ENCODE measurements around the gene STX8.

DNA sequence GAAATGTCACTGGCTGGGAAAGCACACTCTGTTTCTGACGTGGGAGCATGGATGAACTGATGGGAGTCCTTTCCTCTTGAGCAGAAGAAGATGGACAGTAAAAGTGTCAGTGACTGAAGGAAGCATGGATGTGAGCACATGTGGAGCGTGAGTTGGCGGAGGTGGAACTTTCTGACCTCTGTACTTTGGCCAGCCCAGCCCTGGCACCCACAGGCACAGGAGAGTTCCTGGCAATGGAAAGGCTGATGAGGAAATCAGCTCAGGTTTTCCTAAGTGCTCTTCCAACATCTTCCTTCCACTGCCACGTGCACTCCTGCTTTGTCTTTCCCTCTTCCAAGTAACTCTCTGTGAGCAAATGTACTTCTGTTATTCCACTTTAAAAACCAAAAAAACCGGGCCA lies 277.5 kb downstream of the STX8 start:
- TF ChIP-seq, protein P1, sequence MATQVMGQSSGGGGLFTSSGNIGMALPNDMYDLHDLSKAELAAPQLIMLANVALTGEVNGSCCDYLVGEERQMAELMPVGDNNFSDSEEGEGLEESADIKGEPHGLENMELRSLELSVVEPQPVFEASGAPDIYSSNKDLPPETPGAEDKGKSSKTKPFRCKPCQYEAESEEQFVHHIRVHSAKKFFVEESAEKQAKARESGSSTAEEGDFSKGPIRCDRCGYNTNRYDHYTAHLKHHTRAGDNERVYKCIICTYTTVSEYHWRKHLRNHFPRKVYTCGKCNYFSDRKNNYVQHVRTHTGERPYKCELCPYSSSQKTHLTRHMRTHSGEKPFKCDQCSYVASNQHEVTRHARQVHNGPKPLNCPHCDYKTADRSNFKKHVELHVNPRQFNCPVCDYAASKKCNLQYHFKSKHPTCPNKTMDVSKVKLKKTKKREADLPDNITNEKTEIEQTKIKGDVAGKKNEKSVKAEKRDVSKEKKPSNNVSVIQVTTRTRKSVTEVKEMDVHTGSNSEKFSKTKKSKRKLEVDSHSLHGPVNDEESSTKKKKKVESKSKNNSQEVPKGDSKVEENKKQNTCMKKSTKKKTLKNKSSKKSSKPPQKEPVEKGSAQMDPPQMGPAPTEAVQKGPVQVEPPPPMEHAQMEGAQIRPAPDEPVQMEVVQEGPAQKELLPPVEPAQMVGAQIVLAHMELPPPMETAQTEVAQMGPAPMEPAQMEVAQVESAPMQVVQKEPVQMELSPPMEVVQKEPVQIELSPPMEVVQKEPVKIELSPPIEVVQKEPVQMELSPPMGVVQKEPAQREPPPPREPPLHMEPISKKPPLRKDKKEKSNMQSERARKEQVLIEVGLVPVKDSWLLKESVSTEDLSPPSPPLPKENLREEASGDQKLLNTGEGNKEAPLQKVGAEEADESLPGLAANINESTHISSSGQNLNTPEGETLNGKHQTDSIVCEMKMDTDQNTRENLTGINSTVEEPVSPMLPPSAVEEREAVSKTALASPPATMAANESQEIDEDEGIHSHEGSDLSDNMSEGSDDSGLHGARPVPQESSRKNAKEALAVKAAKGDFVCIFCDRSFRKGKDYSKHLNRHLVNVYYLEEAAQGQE (IDR thresholded peaks at IDR 0.05; ENCODE audit: insufficient read depth in 1 of 2, low read depth in 2 of 2, low read length in 1 of 2): no peak
- TF ChIP-seq POLR2AphosphoS5 (IDR thresholded peaks at IDR 0.05; ENCODE audit: low read depth, low read length) (no peak), SIN3A (IDR thresholded peaks at IDR 0.05; ENCODE audit: borderline replicate concordance, insufficient read depth, low read depth, low read length) (no peak)
- TF ChIP-seq, protein P2, sequence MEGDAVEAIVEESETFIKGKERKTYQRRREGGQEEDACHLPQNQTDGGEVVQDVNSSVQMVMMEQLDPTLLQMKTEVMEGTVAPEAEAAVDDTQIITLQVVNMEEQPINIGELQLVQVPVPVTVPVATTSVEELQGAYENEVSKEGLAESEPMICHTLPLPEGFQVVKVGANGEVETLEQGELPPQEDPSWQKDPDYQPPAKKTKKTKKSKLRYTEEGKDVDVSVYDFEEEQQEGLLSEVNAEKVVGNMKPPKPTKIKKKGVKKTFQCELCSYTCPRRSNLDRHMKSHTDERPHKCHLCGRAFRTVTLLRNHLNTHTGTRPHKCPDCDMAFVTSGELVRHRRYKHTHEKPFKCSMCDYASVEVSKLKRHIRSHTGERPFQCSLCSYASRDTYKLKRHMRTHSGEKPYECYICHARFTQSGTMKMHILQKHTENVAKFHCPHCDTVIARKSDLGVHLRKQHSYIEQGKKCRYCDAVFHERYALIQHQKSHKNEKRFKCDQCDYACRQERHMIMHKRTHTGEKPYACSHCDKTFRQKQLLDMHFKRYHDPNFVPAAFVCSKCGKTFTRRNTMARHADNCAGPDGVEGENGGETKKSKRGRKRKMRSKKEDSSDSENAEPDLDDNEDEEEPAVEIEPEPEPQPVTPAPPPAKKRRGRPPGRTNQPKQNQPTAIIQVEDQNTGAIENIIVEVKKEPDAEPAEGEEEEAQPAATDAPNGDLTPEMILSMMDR (IDR thresholded peaks at IDR 0.05): no peak
